ENCODE results near the gene SPACA6. TPM values are rescaled to one million over a fixed set of nuclear protein-coding genes. Genes with fewer than 3 reads are reported as not detected.
A peak's percentile ranks its signal among the peaks of the same experiment; 100 is the strongest.
"Not testable (repeated sequence)": the region's sequence is repeated elsewhere in the genome, so short reads cannot be mapped to it uniquely, and the experiment has no call there.

SPACA6 gene, protein sequence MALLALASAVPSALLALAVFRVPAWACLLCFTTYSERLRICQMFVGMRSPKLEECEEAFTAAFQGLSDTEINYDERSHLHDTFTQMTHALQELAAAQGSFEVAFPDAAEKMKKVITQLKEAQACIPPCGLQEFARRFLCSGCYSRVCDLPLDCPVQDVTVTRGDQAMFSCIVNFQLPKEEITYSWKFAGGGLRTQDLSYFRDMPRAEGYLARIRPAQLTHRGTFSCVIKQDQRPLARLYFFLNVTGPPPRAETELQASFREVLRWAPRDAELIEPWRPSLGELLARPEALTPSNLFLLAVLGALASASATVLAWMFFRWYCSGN
- total RNA-seq (25.4 TPM), polyA plus RNA-seq (ENCODE audit: insufficient read depth, low read depth, low replicate concordance) (18.9 TPM)
- long read RNA-seq, donor 1, partial matches to known transcripts: 6 of 9 reads
- long read RNA-seq, donor 1, other reads (novel, unspliced or antisense): 0 of 9 reads
- long read RNA-seq, donor 2, partial matches to known transcripts: 0 of 2 reads
- long read RNA-seq, donor 2, other reads (novel, unspliced or antisense): 0 of 2 reads
- long read RNA-seq, donor 3, partial matches to known transcripts: 0 of 3 reads
- long read RNA-seq, donor 3, other reads (novel, unspliced or antisense): 0 of 3 reads
- long read RNA-seq, donor 4: 0 reads
- long read RNA-seq, donor 5: 0 reads
- long read RNA-seq, donor 6, partial matches to known transcripts: 0 of 2 reads
- long read RNA-seq, donor 6, other reads (novel, unspliced or antisense): 0 of 2 reads
- long read RNA-seq, donor 7, partial matches to known transcripts: 9 of 13 reads
- long read RNA-seq, donor 7, other reads (novel, unspliced or antisense): 3 of 13 reads
- long read RNA-seq, donor 8, partial matches to known transcripts: 5 of 6 reads
- long read RNA-seq, donor 8, other reads (novel, unspliced or antisense): 0 of 6 reads
- long read RNA-seq, donor 9, partial matches to known transcripts: 0 of 4 reads
- long read RNA-seq, donor 9, other reads (novel, unspliced or antisense): 0 of 4 reads
- long read RNA-seq, donor 10, partial matches to known transcripts: 0 of 2 reads
- long read RNA-seq, donor 10, other reads (novel, unspliced or antisense): 0 of 2 reads

DNA sequence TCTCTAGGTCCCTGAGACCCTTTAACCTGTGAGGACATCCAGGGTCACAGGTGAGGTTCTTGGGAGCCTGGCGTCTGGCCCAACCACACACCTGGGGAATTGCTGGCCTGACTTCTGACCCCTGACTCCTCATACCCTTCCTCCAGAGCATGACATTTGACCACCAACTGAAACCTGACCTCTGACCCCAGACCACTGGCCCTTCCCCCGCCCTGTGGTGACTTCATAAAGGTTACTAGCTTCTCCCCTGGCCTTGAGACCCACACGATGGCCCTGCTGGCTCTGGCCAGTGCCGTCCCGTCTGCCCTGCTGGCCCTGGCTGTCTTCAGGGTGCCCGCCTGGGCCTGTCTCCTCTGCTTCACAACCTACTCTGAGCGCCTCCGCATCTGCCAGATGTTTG lies at the start of gene SPACA6:
Gene SPACA6 (plus strand): TSS at position 71 of the 400 bp plus-strand sequence. CDS start 197 bp downstream, at position 268.
- FAIRE-seq (no peak), DNase-seq (no peak)
- peak within 1 kb of the TSS; percentile 13 to 38 for H3K27ac ChIP-seq (ENCODE audit: low read depth in 2 of 2, low read length in 2 of 2)
- H3K36me3 ChIP-seq (ENCODE audit: control insufficient read depth in 2 of 3, insufficient read depth in 3 of 3, low read length in 3 of 3): peaks cover 12 to 24% (median 15%) of the 10 kb centered on the region in 3 donors
- H3K4me3 ChIP-seq (ENCODE audit: low read length in 3 of 3): peak within 1 kb of the TSS in 2 of 3 donors; percentile 36 to 42
- intact Hi-C loops (cut with DNase I): no loop called here
- H3K9ac ChIP-seq (ENCODE audit: low read length in 3 of 3): peak within 1 kb of the TSS in 1 of 3 donors; percentile 53
- TF ChIP-seq, protein P1, sequence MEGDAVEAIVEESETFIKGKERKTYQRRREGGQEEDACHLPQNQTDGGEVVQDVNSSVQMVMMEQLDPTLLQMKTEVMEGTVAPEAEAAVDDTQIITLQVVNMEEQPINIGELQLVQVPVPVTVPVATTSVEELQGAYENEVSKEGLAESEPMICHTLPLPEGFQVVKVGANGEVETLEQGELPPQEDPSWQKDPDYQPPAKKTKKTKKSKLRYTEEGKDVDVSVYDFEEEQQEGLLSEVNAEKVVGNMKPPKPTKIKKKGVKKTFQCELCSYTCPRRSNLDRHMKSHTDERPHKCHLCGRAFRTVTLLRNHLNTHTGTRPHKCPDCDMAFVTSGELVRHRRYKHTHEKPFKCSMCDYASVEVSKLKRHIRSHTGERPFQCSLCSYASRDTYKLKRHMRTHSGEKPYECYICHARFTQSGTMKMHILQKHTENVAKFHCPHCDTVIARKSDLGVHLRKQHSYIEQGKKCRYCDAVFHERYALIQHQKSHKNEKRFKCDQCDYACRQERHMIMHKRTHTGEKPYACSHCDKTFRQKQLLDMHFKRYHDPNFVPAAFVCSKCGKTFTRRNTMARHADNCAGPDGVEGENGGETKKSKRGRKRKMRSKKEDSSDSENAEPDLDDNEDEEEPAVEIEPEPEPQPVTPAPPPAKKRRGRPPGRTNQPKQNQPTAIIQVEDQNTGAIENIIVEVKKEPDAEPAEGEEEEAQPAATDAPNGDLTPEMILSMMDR (IDR thresholded peaks at IDR 0.05; ENCODE audit: borderline replicate concordance, extremely low read depth, insufficient read depth): no peak
- no peaks in the 10 kb centered on the region for H3K27me3 ChIP-seq (ENCODE audit: control insufficient read depth, insufficient read depth, low read length)
- no peaks in the 10 kb centered on the region for H3K9me3 ChIP-seq (ENCODE audit: control insufficient read depth in 2 of 3, insufficient read depth in 1 of 3, low read length in 3 of 3)
- peaks cover 0 to 14% (median 6%) of the 10 kb centered on the region in 3 donors for H3K4me1 ChIP-seq (ENCODE audit: control insufficient read depth in 2 of 3, insufficient read depth in 2 of 3, low read depth in 1 of 3, low read length in 3 of 3)

DNA sequence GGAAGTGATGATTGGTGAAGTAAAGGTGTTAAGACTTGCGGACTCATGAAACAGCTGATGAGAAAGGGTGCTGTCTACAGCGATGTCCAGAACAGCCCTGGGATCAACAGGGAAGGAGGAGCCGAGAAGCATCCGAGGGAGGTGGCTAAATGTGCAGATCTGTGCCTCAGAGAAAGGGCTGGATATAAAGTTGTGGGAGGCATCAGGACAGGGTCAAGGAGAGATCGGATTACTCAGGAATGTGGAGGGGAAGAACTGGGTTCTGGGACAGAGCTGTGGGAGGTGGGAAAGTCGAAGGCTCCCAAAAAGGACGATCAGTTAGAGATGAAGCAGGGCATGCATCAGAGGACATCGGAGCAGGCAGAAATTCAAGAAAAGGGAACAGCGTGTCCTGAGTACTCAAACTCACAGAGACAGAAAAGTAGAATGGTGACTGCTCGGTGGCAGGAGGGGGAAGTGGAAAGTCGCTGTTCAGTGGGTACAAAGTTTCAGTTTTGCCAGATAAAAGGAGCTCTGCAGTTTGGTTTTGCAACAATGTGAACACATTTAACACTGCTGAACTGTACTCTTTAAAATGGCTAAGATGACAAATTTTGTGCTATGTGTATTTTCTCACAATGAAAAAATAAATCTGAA lies 48.4 kb upstream of the SPACA6 start:
- H3K27me3 ChIP-seq (ENCODE audit: control insufficient read depth, insufficient read depth, low read length): no peaks in the 10 kb centered on the region
- FAIRE-seq (no peak), DNase-seq (peak in 2 of 5 donors; percentile 32 to 48)
- H3K4me1 ChIP-seq (ENCODE audit: control insufficient read depth in 2 of 3, insufficient read depth in 2 of 3, low read depth in 1 of 3, low read length in 3 of 3): no peaks in the 10 kb centered on the region
- H3K36me3 ChIP-seq (ENCODE audit: control insufficient read depth in 2 of 3, insufficient read depth in 3 of 3, low read length in 3 of 3): no peaks in the 10 kb centered on the region
- H3K9me3 ChIP-seq (ENCODE audit: control insufficient read depth in 2 of 3, insufficient read depth in 1 of 3, low read length in 3 of 3): no peaks in the 10 kb centered on the region
- intact Hi-C loops (cut with DNase I): loop anchor here (10.0 kb wide), 1 partner anchor 170 kb away; the partner anchor contains the start of gene CEACAM18
- no peak overlapping the region for H3K4me3 ChIP-seq (ENCODE audit: low read length in 3 of 3)
- H3K9ac ChIP-seq (ENCODE audit: low read length in 3 of 3): no peak overlapping the region
- TF ChIP-seq, protein P1 (IDR thresholded peaks at IDR 0.05; ENCODE audit: borderline replicate concordance, extremely low read depth, insufficient read depth): no peak
- no peak overlapping the region for H3K27ac ChIP-seq (ENCODE audit: low read depth in 2 of 2, low read length in 2 of 2)

DNA sequence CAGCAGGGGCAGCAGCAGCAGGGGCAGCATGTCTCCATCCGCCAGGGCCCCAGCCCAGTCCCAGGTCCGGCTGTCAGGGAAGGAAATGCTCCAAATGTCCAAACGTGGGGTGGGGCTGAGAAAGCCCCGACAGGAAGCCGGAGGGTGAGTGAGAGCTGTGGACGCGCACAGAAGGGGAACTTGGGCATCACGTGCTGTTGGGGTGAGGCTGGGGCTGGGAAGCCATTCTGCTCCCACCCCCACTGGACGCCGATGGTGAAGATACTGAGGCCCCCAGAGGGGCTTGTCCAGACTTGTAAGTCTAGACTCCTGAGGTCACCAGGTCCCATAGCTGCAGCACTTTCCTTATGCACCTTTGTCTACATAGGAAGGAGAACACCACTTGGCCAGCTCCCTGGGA lies 46.4 kb upstream of the SPACA6 start, which contains the start of gene SIGLEC14:
Gene SIGLEC14 (minus strand): TSS at position 96 of the 400 bp plus-strand sequence. CDS start 66 bp downstream, at position 30.
- not testable (repeated sequence) for H3K4me3 ChIP-seq (ENCODE audit: low read length in 3 of 3); H3K36me3 ChIP-seq (ENCODE audit: control insufficient read depth in 2 of 3, insufficient read depth in 3 of 3, low read length in 3 of 3); H3K9me3 ChIP-seq (ENCODE audit: control insufficient read depth in 2 of 3, insufficient read depth in 1 of 3, low read length in 3 of 3); H3K27me3 ChIP-seq (ENCODE audit: control insufficient read depth, insufficient read depth, low read length); H3K27ac ChIP-seq (ENCODE audit: low read depth in 2 of 2, low read length in 2 of 2); FAIRE-seq; H3K9ac ChIP-seq (ENCODE audit: low read length in 3 of 3); DNase-seq; H3K4me1 ChIP-seq (ENCODE audit: control insufficient read depth in 2 of 3, insufficient read depth in 2 of 3, low read depth in 1 of 3, low read length in 3 of 3)
- intact Hi-C loops (cut with DNase I): loop anchor here (10.0 kb wide), 1 partner anchor 172 kb away; the partner anchor contains the start of gene CEACAM18

All from kidney (tissue), 22 donors.